Fibroblast of skin of back (primary cell): ENCODE results near the gene TIMM13.
"Not testable (repeated sequence)": the region's sequence is repeated elsewhere in the genome, so short reads cannot be mapped to it uniquely, and the experiment has no call there.

Source experiments
- DNase-seq: peaks from one replicate; pipeline ENCODE4 v3.0.0-alpha.2; 2013

TIMM13 gene

DNA sequence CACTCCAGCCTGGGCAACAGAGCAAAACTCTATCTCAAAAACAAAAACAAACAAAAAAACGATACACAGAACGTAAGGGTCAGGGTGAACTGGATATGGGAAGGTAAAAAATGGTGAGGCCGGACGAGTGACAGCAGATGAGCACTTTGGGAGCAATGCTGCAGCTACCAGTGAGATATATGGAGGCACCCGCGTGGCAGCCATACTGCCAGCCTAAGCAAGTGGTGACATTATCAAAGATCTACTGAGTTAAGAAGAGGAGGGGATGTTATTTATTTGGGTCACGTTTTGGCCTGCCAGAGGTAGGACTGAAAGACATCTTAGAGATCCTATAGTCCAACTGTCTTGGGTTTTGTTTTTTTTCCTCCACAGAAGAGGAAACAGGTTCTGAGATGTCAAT is 14.2 kb downstream of the TIMM13 start:
- DNase-seq, result no peak

- no peak for DNase-seq
Measured at GRCh38 chr19:2412449-2412848, 14.9 kb downstream of the TIMM13 start.

- DNase-seq, result no peak
Measured at GRCh38 chr19:2411709-2412108, 15.7 kb downstream of the TIMM13 start.

DNA sequence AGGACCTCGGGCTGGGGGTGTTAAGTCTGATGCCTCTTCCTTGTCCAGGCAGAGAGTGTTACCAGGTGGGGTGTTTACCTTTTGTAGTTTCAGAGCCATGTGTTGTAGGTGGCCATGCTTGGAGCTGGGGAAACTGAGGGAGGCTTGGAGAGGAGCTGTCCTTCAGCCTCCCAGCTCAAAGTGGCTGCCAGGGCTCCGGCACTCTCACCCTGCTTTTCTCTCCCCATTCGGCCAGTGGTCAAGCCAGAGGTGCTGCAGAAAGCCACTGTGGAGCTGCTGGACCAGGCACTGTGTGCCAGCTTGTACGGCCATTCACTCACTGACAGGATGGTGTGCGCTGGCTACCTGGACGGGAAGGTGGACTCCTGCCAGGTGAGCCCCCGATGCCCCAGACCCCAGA is 17.4 kb downstream of the TIMM13 start:
- no peak for DNase-seq

DNA sequence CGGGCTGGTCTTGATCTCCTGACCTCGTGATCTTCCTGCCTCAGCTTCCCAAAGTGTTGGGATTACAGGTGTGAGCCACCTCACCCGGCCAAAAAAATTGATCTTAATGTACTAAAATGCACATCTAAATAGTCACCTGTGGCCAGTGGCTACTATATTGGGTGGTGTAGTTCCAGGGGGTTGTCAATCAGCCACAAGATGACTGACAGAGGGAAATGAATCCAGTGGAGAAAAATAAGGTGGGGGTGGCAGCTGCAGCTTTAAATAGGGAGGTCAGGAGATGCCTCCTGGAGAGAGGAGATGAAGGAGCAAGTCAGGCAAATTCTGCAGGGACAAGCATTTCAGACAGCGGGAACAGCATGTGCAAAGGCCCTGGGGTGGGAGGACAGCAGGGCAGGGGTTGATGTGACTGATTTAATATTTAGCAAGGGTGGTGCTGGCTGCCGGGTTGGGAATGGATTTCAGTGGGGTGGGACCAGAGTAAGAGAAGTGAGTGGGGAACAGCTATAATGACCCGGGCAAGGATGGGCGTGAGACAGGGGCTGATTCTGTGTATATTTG is 18.0 kb downstream of the TIMM13 start:
- no peak for DNase-seq

- no peak for DNase-seq
Measured at GRCh38 chr19:2408247-2408646, 19.1 kb downstream of the TIMM13 start.

DNA sequence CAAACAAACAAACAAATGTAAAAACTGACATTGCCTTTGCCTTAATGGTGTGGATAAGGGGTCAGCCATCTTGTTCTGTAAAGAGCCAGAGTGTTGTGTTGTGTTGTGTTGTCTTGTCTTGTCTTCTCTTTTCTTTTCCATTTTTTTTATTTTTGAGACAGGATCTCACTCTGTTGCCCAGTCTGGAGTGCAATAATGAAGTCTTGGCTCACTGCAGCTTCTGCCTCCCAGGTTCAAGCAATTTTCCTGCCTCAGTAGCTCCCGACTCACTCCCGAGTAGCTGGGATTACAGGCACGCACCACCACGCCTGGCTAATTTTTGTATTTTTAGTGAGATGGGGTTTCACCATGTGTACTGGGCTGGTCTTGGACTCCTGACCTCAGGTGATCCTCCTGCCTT is 27.8 kb downstream of the TIMM13 start:
- no peak for DNase-seq

DNA sequence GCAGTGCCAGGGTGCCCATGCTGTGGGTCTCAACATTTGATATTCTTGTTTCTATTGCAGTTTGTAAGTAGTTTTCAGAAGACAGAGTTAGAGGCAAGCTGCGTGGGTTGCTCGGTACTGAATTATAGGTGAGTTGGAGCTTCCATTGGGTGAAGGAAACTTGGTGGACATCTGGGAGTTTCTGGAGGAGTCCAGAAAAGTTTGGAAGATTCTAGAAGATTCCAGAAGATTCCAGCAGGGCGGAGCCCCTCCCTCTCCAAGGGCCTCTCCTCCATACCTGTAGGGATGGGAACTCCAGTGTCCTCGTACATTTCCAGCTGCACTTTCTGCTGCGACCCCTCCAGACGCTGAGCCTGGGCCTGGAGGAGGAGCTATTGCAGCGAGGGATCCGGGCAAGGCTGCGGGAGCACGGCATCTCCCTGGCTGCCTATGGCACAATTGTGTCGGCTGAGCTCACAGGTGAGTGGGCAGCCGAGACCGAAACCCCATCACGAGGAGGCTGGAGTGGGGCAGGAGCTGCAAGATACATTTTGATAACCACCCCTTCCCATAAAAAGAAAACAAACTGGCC is 28.6 kb downstream of the TIMM13 start:
- no peak for DNase-seq

DNA sequence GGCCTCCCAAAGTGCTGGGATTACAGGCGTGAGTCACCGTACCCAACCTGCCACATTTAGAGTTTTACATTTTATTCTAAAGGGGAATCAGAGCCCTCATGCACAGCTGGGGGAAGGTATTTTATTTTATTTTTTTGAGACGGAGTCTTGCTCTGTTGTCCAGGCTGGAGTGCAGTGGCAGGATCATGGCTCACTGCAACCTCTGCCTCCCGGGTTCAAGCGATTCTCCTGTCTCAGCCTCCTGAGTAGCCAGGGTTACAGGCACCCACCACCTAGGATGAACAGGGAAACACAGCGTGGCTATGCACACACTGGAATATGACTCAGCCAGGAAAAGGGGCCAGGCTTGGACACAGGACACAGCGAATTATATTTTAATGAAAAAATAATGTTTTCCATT is 30.2 kb downstream of the TIMM13 start:
- not testable (repeated sequence) for DNase-seq

DNA sequence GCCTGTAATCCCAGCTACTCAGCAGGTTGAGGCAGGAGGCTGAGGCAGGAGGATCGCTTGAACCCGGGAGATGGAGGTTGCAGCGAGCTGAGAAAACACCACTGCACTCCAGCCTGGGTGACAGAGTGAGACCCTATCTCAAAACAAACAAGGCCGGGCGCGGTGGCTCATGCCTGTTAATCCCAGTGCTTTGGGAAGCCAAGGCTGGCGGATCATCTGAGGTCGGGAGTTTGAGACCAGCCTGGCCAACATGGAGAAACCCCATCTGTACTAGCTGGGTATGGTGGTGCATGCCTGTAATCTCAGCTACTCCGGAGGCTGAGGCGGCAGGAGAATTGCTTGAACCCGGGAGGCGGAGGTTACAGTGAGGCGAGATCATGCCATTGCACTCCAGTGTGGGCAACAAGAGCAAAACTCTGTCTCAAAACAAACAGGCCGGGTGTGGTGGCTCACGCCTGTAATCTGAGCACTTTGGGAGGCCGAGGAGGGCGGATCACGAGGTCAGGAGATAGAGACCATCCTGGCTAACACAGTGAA is 32.0 kb downstream of the TIMM13 start:
- not testable (repeated sequence) for DNase-seq

- DNase-seq, result no peak
Measured at GRCh38 chr19:2394442-2395292, 32.7 kb downstream of the TIMM13 start.

DNA sequence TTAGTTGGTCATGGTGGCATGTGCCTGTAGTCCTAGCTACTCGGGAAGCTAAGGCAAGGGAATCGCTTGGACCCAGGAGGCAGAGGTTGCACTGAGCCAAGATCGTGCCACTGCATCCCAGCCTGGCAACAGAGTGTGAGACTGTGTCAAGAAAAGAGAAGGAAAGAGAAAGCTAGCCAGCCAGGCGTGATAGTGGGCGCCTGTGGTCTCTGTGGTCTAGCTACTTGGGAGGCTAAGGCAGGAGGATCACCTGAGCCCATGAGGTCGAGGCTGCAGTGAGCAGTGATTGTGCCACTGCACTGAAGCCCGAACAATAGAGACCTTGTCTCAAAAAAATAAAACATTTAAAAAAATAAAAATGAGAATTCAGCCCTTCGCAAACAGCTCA is 33.3 kb downstream of the TIMM13 start:
- DNase-seq, result no peak

DNA sequence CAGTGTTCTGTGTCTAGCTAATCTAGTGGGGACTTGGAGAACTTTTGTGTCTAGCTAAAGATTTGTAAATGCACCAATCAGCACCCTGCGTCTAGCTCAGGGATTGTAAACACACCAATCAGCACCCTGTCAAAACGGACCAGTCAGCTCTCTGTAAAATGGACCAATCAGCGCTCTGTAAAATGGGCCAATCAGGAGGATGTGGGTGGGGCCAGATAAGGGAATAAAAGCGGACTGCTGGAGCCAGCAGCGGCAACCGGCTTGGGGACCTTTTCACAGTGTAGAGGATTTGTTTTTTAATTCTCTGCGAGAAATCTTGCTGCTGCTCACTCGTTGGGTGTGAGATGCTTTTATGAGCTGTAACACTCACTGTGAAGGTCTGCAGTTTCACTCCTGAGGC is 34.5 kb downstream of the TIMM13 start:
- DNase-seq, result not testable (repeated sequence)

DNA sequence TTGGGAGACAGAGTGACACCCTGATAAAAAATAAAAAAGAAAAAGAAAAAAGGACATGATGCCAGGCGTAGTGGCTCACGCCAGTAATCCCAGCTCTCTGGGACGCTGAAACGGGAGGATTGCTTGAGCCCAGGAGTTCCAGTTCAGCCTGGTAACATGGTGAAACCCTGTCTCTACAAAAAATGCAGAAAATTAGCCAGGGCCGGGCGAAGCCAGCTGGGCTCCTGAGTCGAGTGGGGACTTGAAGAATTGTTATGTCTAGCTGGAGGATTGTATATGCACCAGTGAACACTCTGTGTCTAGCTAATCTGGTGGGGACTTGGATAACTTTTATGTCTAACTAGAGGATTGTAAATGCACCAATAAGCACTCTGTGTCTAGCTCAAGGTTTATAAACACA is 35.0 kb downstream of the TIMM13 start:
- DNase-seq, result no peak

DNA sequence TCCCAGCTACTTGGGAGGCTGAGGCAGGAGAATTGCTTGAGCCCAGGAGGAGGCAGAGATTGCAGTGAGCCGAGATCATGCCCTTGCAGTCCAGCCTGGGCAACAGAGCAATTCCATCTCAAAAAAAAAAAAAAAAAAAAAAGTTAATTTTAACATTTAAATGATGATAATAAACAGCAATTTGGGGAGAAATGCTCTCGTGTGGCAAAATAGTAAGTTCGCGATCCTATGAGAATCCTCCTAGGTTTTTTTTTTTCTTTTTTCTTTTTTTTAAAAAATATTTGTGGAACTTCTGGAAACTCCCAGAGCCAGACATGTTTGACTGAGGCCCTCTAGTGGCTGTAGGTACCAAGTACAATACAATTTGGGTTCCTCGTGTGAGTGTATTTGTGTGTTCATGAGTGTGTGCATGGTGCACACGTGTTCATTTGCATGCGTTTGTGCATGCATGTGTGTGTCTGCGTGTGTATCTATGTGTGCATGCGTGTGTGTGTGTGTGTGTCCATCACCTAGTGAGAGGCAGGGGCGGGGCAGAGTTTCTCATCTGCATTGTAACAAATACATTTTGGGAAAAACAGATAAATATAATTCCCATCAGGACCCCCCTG is 36.2 kb downstream of the TIMM13 start:
- DNase-seq, result peak; percentile 72

DNA sequence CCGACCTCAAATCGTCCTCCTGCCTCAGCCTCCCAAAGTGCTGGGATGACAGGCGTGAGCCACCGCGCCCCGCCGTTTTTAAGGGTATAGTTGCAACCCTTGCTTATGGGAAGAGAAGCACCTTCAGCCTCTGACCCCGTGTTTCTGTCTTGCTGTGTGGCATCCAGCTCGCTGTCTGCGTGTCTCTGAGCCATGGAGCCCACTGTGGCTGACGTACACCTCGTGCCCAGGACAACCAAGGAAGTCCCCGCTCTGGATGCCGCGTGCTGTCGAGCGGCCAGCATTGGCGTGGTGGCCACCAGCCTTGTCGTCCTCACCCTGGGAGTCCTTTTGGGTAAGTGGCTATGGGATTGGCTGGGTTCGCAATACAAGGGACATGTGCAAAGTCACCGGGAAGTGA is 37.8 kb downstream of the TIMM13 start:
- no peak for DNase-seq

- no peak for DNase-seq
Measured at GRCh38 chr19:2387367-2388288, 39.8 kb downstream of the TIMM13 start.

GRCh38 chr19:2385053-2385721 is 42.2 kb downstream of the TIMM13 start:
- DNase-seq, result peak; percentile 75

DNA sequence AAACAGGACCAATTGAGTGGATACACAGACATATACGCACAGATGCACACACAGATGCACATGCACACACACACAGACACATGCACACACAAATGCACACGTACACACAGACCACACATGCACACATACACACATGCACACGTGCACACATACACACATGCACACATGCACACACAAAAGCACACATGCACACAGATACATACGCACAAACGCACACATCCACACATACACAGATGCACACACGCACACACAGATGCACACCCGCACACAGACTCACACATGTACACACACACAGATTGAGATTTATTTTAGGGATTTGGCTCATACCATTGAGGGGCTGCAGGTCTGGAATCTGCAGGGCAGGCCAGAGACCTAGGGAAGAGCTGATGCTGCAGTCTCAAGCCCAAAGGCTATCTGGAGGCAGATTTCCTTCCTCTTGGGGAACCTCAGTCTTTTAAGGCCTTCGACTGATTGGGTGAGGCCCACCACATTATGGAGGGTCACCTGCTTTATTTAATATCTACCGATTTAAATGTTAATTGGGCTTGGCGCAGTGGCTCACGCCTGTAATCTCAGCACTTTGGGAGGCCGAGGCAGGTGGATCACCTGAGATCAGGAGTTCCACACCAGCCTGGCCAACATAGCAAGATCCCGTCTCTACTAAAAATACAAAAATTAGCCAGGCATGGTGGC is 44.7 kb downstream of the TIMM13 start:
- DNase-seq, result no peak

- no peak for DNase-seq
Measured at GRCh38 chr19:2381148-2381820, 46.1 kb downstream of the TIMM13 start.
